ENCODE results near the gene BLACAT1.

GRCh38 chr1:205486258-205486657 lies 30.4 kb upstream of the BLACAT1 start:
- no peak for TF ChIP-seq CTCF (IDR thresholded peaks at IDR 0.05)
- TF ChIP-seq ZFX (IDR thresholded peaks at IDR 0.05; ENCODE audit: borderline replicate concordance) = no peak

Measured in 22Rv1 (cell line).